ENCODE data around the gene DACT1. TPM values are rescaled to one million over a fixed set of nuclear protein-coding genes. Genes with fewer than 3 reads are reported as not detected.

DACT1 gene
- total RNA-seq, 1 experiment from 2014 or later, result 4.4 TPM

DNA sequence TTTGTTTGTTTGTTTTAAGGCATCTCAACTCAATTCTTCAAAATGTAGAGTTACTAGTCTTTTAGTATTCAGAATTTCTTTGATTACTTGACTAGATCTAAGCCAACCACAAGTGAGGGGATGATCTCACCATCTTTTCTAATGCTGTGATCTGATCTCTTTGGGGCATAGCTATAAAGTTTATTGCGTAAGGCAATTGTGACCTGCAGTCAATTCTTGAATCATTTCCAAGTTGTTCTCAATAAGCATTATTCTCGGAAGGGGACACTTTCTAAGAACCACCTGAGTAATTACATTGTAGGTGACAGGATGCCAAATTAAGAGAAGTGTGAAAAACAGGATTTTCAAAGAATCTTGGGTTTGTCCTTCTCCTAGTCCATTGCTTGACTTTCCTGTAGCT is 13.1 kb downstream of the DACT1 start:
- H3K36me3 Mint-ChIP-seq (ENCODE audit: insufficient read depth in 1 of 3, low read depth in 3 of 3), result peaks cover 0 to 6% (median 0%) of the 10 kb centered on the region in 3 experiments; a peak in 1 of 7 replicates
- DNase-seq, result no peak
- Histone ChIP-seq H4K5ac (ENCODE audit: insufficient read length, low read depth, low read length) (no peak overlapping the region), H3T11ph (ENCODE audit: low read length) (no peak overlapping the region), H3K4me2 (ENCODE audit: insufficient read depth, insufficient read length, low read length) (no peak overlapping the region), H3K27ac (ENCODE audit: insufficient read length, low read depth, low read length) (no peak overlapping the region), H3K23ac (ENCODE audit: insufficient read length, low read depth, low read length) (no peak overlapping the region), H3K18ac (ENCODE audit: insufficient read length, low read depth, low read length) (no peak overlapping the region), H3K79me2 (ENCODE audit: insufficient read depth, low read length) (no peaks in the 10 kb centered on the region), H2AFZ (ENCODE audit: low read length) (no peak overlapping the region), H3K79me1 (ENCODE audit: insufficient read depth, low read depth, low read length, poor library complexity, severe bottlenecking) (no peaks in the 10 kb centered on the region), H2AK5ac (ENCODE audit: insufficient read length, low read length) (no peak overlapping the region), H3K56ac (ENCODE audit: insufficient read length, low read depth, low read length) (no peak overlapping the region), H3K4me1 (ENCODE audit: insufficient read depth, low read length) (no peaks in the 10 kb centered on the region), H2BK120ac (ENCODE audit: low read depth, low read length, poor library complexity, severe bottlenecking) (no peak overlapping the region), H2BK12ac (ENCODE audit: insufficient read length, low read depth, low read length) (no peak overlapping the region), H4K20me1 (ENCODE audit: control insufficient read depth, insufficient read depth, insufficient read length) (no peaks in the 10 kb centered on the region), H2BK5ac (ENCODE audit: insufficient read length, low read length) (no peak overlapping the region), H2BK15ac (ENCODE audit: low read depth, low read length) (no peak overlapping the region), H3K27me3 (ENCODE audit: insufficient read depth, low read length) (no peaks in the 10 kb centered on the region), H3K4ac (ENCODE audit: low read depth, low read length) (no peak overlapping the region), H3K23me2 (ENCODE audit: insufficient read length, low read depth, low read length, poor library complexity, severe bottlenecking) (no peaks in the 10 kb centered on the region), H3K9ac (ENCODE audit: extremely low read depth, insufficient read length, low read length) (no peak overlapping the region), H4K91ac (ENCODE audit: insufficient read length, low read depth, low read length) (no peak overlapping the region), H3K14ac (ENCODE audit: insufficient read depth, low read length) (no peak overlapping the region), H4K8ac (replicated peaks; ENCODE audit: insufficient read length, low read depth, low read length) (no peak overlapping the region), H2BK20ac (ENCODE audit: low read depth, low read length, poor library complexity, severe bottlenecking) (no peak overlapping the region), H3K9me3 (ENCODE audit: control insufficient read depth, low read depth, low read length) (no peaks in the 10 kb centered on the region)
- TF ChIP-seq, protein P1, sequence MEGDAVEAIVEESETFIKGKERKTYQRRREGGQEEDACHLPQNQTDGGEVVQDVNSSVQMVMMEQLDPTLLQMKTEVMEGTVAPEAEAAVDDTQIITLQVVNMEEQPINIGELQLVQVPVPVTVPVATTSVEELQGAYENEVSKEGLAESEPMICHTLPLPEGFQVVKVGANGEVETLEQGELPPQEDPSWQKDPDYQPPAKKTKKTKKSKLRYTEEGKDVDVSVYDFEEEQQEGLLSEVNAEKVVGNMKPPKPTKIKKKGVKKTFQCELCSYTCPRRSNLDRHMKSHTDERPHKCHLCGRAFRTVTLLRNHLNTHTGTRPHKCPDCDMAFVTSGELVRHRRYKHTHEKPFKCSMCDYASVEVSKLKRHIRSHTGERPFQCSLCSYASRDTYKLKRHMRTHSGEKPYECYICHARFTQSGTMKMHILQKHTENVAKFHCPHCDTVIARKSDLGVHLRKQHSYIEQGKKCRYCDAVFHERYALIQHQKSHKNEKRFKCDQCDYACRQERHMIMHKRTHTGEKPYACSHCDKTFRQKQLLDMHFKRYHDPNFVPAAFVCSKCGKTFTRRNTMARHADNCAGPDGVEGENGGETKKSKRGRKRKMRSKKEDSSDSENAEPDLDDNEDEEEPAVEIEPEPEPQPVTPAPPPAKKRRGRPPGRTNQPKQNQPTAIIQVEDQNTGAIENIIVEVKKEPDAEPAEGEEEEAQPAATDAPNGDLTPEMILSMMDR (conservative IDR thresholded peaks at IDR 0.05), result no peak
- WGBS (ENCODE audit: extremely low coverage, insufficient read length, low lambda C conversion rate), result no CpG with 5 or more reads among the region's 2 CpGs
- no peak overlapping the region for H3K27ac Mint-ChIP-seq
- H3K27me3 Mint-ChIP-seq (ENCODE audit: low read depth), result no peaks in the 10 kb centered on the region; the same call in 1 of the 2 replicates
- no peak overlapping the region for H3K4me3 Mint-ChIP-seq
- H3K4me1 Mint-ChIP-seq, result no peaks in the 10 kb centered on the region
- H3K9me3 Mint-ChIP-seq, result no peaks in the 10 kb centered on the region
